DOHH2 (cell line): ENCODE measurements around the gene PCDH15.

Source experiments
- H3F3A ChIP-seq: fragments of 200-600 bp; sonication (generic), shearing (Covaris generic); 2 replicates; pipeline ENCODE4 v1.6.0; 2016; ENCODE audit warnings: antibody characterized with exemption, mild to moderate bottlenecking; ENCODE audit not compliant: control insufficient read depth, insufficient read depth
- H3K27ac ChIP-seq: fragments of 200-600 bp; sonication (generic); 2 replicates; pipeline ENCODE4 v1.5.1; 2014; ENCODE audit warnings: low read depth, mild to moderate bottlenecking, low read length, moderate library complexity
- H3K27me3 ChIP-seq: fragments of 200-600 bp; sonication (generic); 2 replicates; pipeline ENCODE4 v1.6.1; 2014; ENCODE audit warnings: mild to moderate bottlenecking, low read length, mixed read lengths; ENCODE audit not compliant: control insufficient read depth
- H3K36me3 ChIP-seq: fragments of 200-600 bp; sonication (generic); 2 replicates; pipeline ENCODE4 v1.6.1; 2014; ENCODE audit warnings: mild to moderate bottlenecking, low read length, moderate library complexity, mixed read lengths; ENCODE audit not compliant: control insufficient read depth
- H3K4me1 ChIP-seq: fragments of 200-600 bp; sonication (generic); 2 replicates; pipeline ENCODE4 v1.6.1; 2014; ENCODE audit warnings: mild to moderate bottlenecking, low read length, mixed read lengths; ENCODE audit not compliant: control insufficient read depth
- H3K4me2 ChIP-seq: fragments of 200-600 bp; sonication (generic); 2 replicates; pipeline ENCODE4 v1.6.0; 2014; ENCODE audit warnings: mild to moderate bottlenecking, low read length, moderate library complexity
- H3K4me3 ChIP-seq: fragments of 200-600 bp; sonication (generic); 2 replicates; pipeline ENCODE4 v1.5.1; 2014; ENCODE audit warnings: mild to moderate bottlenecking, low read length, mixed read lengths
- H3K79me2 ChIP-seq: fragments of 200-600 bp; sonication (generic); 2 replicates; pipeline ENCODE4 v1.6.1; 2014; ENCODE audit warnings: mild to moderate bottlenecking, low read length, mixed read lengths; ENCODE audit not compliant: control insufficient read depth
- H3K9me2 ChIP-seq: fragments of 200-600 bp; sonication (generic); replicated peaks from 2 replicates; pipeline ENCODE4 v1.6.1; 2014; ENCODE audit warnings: mild to moderate bottlenecking, low read length, mixed read lengths; ENCODE audit not compliant: control insufficient read depth
- H3K9me3 ChIP-seq: fragments of 200-600 bp; sonication (generic); 2 replicates; pipeline ENCODE4 v1.6.1; 2014; ENCODE audit warnings: antibody characterized with exemption, low read length, mixed read lengths; ENCODE audit not compliant: control insufficient read depth, insufficient read depth
- H4K20me1 ChIP-seq: fragments of 200-600 bp; sonication (generic); 2 replicates; pipeline ENCODE4 v1.6.0; 2014; ENCODE audit warnings: low read depth, mild to moderate bottlenecking, antibody characterized with exemption, low read length, moderate library complexity; ENCODE audit not compliant: control insufficient read depth, insufficient read depth
- CTCF ChIP-seq: fragments of 200-600 bp; sonication (generic); IDR thresholded peaks from one replicate; pipeline ENCODE4 v1.5.1; 2014; ENCODE audit warnings: antibody characterized with exemption, mild to moderate bottlenecking, low read depth, low read length; ENCODE audit not compliant: poor library complexity, severe bottlenecking
- EZH2phosphoT487 ChIP-seq: fragments of 200-600 bp; sonication (generic); IDR thresholded peaks from 2 replicates; pipeline ENCODE4 v1.6.1; 2017; ENCODE audit warnings: borderline replicate concordance, mild to moderate bottlenecking, antibody characterized with exemption, low read length, moderate library complexity, mixed read lengths

The PCDH15 gene

GRCh38 chr10:54653518-54653917 is 147.5 kb downstream of the PCDH15 start:
- Histone ChIP-seq H3K79me2 (no peaks in the 10 kb centered on the region), H3K9me3 (no peaks in the 10 kb centered on the region), H3K4me2 (no peak overlapping the region), H3K4me1 (no peaks in the 10 kb centered on the region), H4K20me1 (no peaks in the 10 kb centered on the region), H3K27ac (no peak overlapping the region), H3K9me2 (no peaks in the 10 kb centered on the region), H3K27me3 (no peaks in the 10 kb centered on the region), H3F3A (no peaks in the 10 kb centered on the region), H3K36me3 (no peaks in the 10 kb centered on the region), H3K4me3 (no peak overlapping the region)
- TF ChIP-seq EZH2phosphoT487, result no peak

DNA sequence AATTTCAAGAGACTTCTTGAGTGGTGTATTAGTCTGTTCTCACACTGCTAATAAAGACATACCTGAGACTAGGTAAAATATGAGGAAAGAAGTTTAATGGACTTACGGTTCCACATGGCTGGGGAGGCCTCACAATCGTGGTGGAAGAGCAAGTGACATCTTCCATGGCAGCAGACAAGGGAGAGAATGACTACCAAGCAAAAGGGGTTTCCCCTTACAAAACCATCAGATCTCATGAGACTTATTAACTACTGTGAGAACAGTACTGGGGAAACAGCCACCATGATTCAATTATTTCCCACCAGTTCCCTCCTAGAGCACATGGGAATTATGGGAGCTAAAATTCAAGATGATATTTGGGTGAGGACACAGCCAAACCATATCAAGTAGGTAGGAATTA is 150.5 kb downstream of the PCDH15 start:
- no peaks in the 10 kb centered on the region for H3K9me3 ChIP-seq
- no peaks in the 10 kb centered on the region for H3K4me1 ChIP-seq
- H3K9me2 ChIP-seq, result no peaks in the 10 kb centered on the region
- no peaks in the 10 kb centered on the region for H3K36me3 ChIP-seq
- H3K79me2 ChIP-seq, result no peaks in the 10 kb centered on the region
- H3K4me2 ChIP-seq, result no peak overlapping the region
- no peaks in the 10 kb centered on the region for H4K20me1 ChIP-seq
- H3K4me3 ChIP-seq, result no peak overlapping the region
- no peak for TF ChIP-seq EZH2phosphoT487
- TF ChIP-seq CTCF, result no peak
- H3K27me3 ChIP-seq, result no peaks in the 10 kb centered on the region
- no peak overlapping the region for H3K27ac ChIP-seq
- H3F3A ChIP-seq, result no peaks in the 10 kb centered on the region

- no peaks in the 10 kb centered on the region for H3K36me3 ChIP-seq
- H3K4me2 ChIP-seq, result no peak overlapping the region
- H3K9me3 ChIP-seq, result no peaks in the 10 kb centered on the region
- no peaks in the 10 kb centered on the region for H3K79me2 ChIP-seq
- TF ChIP-seq CTCF (no peak), EZH2phosphoT487 (no peak)
- no peaks in the 10 kb centered on the region for H3K27me3 ChIP-seq
- H3K4me3 ChIP-seq, result no peak overlapping the region
- no peaks in the 10 kb centered on the region for H3K4me1 ChIP-seq
- H3F3A ChIP-seq, result no peaks in the 10 kb centered on the region
- H3K27ac ChIP-seq, result no peak overlapping the region
- no peaks in the 10 kb centered on the region for H3K9me2 ChIP-seq
- no peaks in the 10 kb centered on the region for H4K20me1 ChIP-seq
Observed at GRCh38 chr10:54622017-54622416, 179.0 kb downstream of the PCDH15 start.

GRCh38 chr10:54620352-54620751 is 180.7 kb downstream of the PCDH15 start:
- H3K27me3 ChIP-seq, result no peaks in the 10 kb centered on the region
- H4K20me1 ChIP-seq, result no peaks in the 10 kb centered on the region
- H3K4me2 ChIP-seq, result no peak overlapping the region
- H3K9me2 ChIP-seq, result no peaks in the 10 kb centered on the region
- TF ChIP-seq EZH2phosphoT487 (no peak), CTCF (no peak)
- no peaks in the 10 kb centered on the region for H3K9me3 ChIP-seq
- no peaks in the 10 kb centered on the region for H3F3A ChIP-seq
- H3K79me2 ChIP-seq, result no peaks in the 10 kb centered on the region
- H3K27ac ChIP-seq, result no peak overlapping the region
- H3K4me1 ChIP-seq, result no peaks in the 10 kb centered on the region
- no peak overlapping the region for H3K4me3 ChIP-seq
- no peaks in the 10 kb centered on the region for H3K36me3 ChIP-seq
